PC-3 (cell line): ENCODE measurements around the gene P2RY11.

ENCODE experiments used
- CTCF ChIP-seq: fragments of 300-600 bp; sonication (generic); conservative IDR thresholded peaks from 2 replicates; pipeline ENCODE4 v1.5.1; 2017; ENCODE audit warnings: antibody characterized with exemption, low read depth, mild to moderate bottlenecking, low read length
- EZH2 ChIP-seq: fragments of 300-600 bp; sonication (generic); IDR thresholded peaks from one replicate; pipeline ENCODE4 v1.6.1; 2017; ENCODE audit warnings: antibody characterized with exemption, mild to moderate bottlenecking, low read length; ENCODE audit not compliant: unreplicated experiment
- EZH2phosphoT487 ChIP-seq: fragments of 300-600 bp; sonication (generic); IDR thresholded peaks from 2 replicates; pipeline ENCODE4 v1.6.1; 2018; ENCODE audit warnings: mild to moderate bottlenecking, antibody characterized with exemption, low read length, borderline replicate concordance

- TF ChIP-seq CTCF = no peak
- TF ChIP-seq EZH2phosphoT487 = no peak
- TF ChIP-seq EZH2 = no peak
Observed at GRCh38 chr19:10138879-10139795, 27.6 kb downstream of the P2RY11 start.
